Kidney (tissue), 14 donors: Measurements from ENCODE around the gene COG7. TPM values are rescaled to one million over a fixed set of nuclear protein-coding genes. Genes with fewer than 3 reads are reported as not detected.

ENCODE experiments used
- DNase-seq, 5 donors: peaks; one replicate each; pipeline ENCODE4 v3.0.0-alpha.2; 2013 to 2020
- FAIRE-seq: peaks from 2 replicates; lab custom pipeline; 2012; peaks lifted over from hg19 to GRCh38; lab: Jason Lieb, UNC
- H3K27ac ChIP-seq, 2 donors: one replicate each; pipeline ENCODE4 v1.7.0; 2013; ENCODE audit warnings: low read depth in 2 of 2, low read length in 2 of 2, inconsistent platforms in 1 of 2
- H3K27me3 ChIP-seq: one replicate; pipeline ENCODE4 v1.7.1; 2013; ENCODE audit warnings: low read length, inconsistent platforms; ENCODE audit not compliant: control insufficient read depth, insufficient read depth
- H3K36me3 ChIP-seq, 3 donors: one replicate each; pipeline versions ENCODE4 v1.7.0 to v1.7.1; 2013; ENCODE audit warnings: low read length in 3 of 3, control low read depth in 1 of 3, inconsistent platforms in 1 of 3; ENCODE audit not compliant: insufficient read depth in 3 of 3, control insufficient read depth in 2 of 3
- H3K4me1 ChIP-seq, 3 donors: one replicate each; pipeline versions ENCODE4 v1.7.0 to v1.7.1; 2013; ENCODE audit warnings: low read length in 3 of 3, inconsistent platforms in 1 of 3, low read depth in 1 of 3; ENCODE audit not compliant: control insufficient read depth in 2 of 3, insufficient read depth in 2 of 3
- H3K4me3 ChIP-seq, 3 donors: one replicate each; pipeline versions ENCODE4 v1.7.0 to v1.8.1; 2013; ENCODE audit warnings: low read length in 3 of 3, control low read depth in 1 of 3, inconsistent platforms in 1 of 3
- H3K9ac ChIP-seq, 3 donors: one replicate each; pipeline versions ENCODE4 v1.7.0 to v1.7.1; 2013; ENCODE audit warnings: low read length in 3 of 3, control low read depth in 1 of 3, inconsistent platforms in 1 of 3
- H3K9me3 ChIP-seq, 3 donors: one replicate each; pipeline versions ENCODE4 v1.7.0 to v1.7.1; 2013; ENCODE audit warnings: low read length in 3 of 3, control low read depth in 1 of 3, inconsistent platforms in 1 of 3; ENCODE audit not compliant: control insufficient read depth in 2 of 3, insufficient read depth in 1 of 3
- CTCF ChIP-seq: IDR thresholded peaks from 3 replicates; pipeline ENCODE4 v1.5.1; 2012; ENCODE audit warnings: mild to moderate bottlenecking, moderate library complexity, borderline replicate concordance; ENCODE audit not compliant: insufficient read depth; ENCODE audit errors: extremely low read depth
- intact Hi-C: fragments of 100-400 bp; cut with DNase I; formaldehyde crosslinking; loops from one replicate; pipeline ENCODE4 v1.11.1; 2022
- polyA plus RNA-seq: library from polyadenylated mRNA; stranded (reverse); fragments of 350-450 nt; fragmentation: Illumina TruSeq; extraction: RNeasy Lipid Tissue Mini Kit (QIAGEN cat#74804); gene quantifications from one replicate; pipeline ENCODE4 v1.2.3, GENCODE V29; 2014; ENCODE audit warnings: low read depth, low replicate concordance; ENCODE audit not compliant: insufficient read depth
- total RNA-seq: library from RNA; stranded (reverse); fragmentation: NEBNext Ultra II Directional; extraction: Animal tissue kit (Norgen Biotek cat#: 25700); gene quantifications from one replicate; pipeline ENCODE4 v1.2.1, GENCODE V29; 2021
- donor health status: control.
- donor health status: control.
- donor health status: control.
- donor health status: control.
- donor health status: control.
- donor health status: DM: yes; HTN: yes; CAD: no.
- donor health status: Normal renal cell carcinoma (clear cell type).

COG7 gene
- total and polyA plus RNA-seq, 2 donors from 2014 or later: 25.2 to 27.0 TPM

GRCh38 chr16:23379707-23380106 is 73.3 kb downstream of the COG7 start:
- FAIRE-seq: no peak
- TF ChIP-seq CTCF: no peak
- no peak overlapping the region for H3K9ac ChIP-seq

GRCh38 chr16:23378921-23379320 is 74.1 kb downstream of the COG7 start:
- Histone ChIP-seq H3K36me3 (no peaks in the 10 kb centered on the region), H3K9me3 (no peaks in the 10 kb centered on the region), H3K4me3 (no peak overlapping the region), H3K4me1 (no peaks in the 10 kb centered on the region), H3K27ac (no peak overlapping the region), H3K9ac (no peak overlapping the region), H3K27me3 (no peaks in the 10 kb centered on the region)
- FAIRE-seq: no peak
- DNase-seq: peak in 1 of 5 donors; percentile 19
- intact Hi-C loops: no loop called here
- TF ChIP-seq CTCF: no peak

More at GRCh38 chr16:23379707-23380106, 73.3 kb downstream of the COG7 start:
- H3K36me3 ChIP-seq: no peaks in the 10 kb centered on the region
- no peak overlapping the region for H3K27ac ChIP-seq
- intact Hi-C loops: no loop called here
- DNase-seq: peak in 1 of 5 donors; percentile 43
- no peaks in the 10 kb centered on the region for H3K9me3 ChIP-seq
- H3K4me3 ChIP-seq: no peak overlapping the region
- no peaks in the 10 kb centered on the region for H3K4me1 ChIP-seq
- H3K27me3 ChIP-seq: no peaks in the 10 kb centered on the region

GRCh38 chr16:23378256-23378655 is 74.7 kb downstream of the COG7 start:
- H3K36me3 ChIP-seq: no peaks in the 10 kb centered on the region
- no peak for FAIRE-seq
- intact Hi-C loops: no loop called here
- no peak overlapping the region for H3K9ac ChIP-seq
- no peak overlapping the region for H3K27ac ChIP-seq
- no peaks in the 10 kb centered on the region for H3K27me3 ChIP-seq
- peak in 1 of 5 donors; percentile 56 for DNase-seq
- TF ChIP-seq CTCF: no peak
- no peaks in the 10 kb centered on the region for H3K4me1 ChIP-seq
- no peaks in the 10 kb centered on the region for H3K9me3 ChIP-seq
- H3K4me3 ChIP-seq: no peak overlapping the region
